ENCODE data around the gene REEP6. TPM values are rescaled to one million over a fixed set of nuclear protein-coding genes. Genes with fewer than 3 reads are reported as not detected.

REEP6 gene
- total and polyA plus RNA-seq, 11 donors, result 1.9 to 6.0 (median 3.6) TPM

- Histone ChIP-seq H3K27me3 (peaks cover 7 to 71% (median 32%) of the 10 kb centered on the region in 9 donors), H3K9me3 (no peaks in the 10 kb centered on the region), H3K4me1 (peaks cover 0 to 11% (median 0%) of the 10 kb centered on the region in 12 donors), H3K27ac (no peak overlapping the region), H3K36me3 (no peaks in the 10 kb centered on the region), H3K4me3 (no peak overlapping the region)
- WGBS, 4 donors, result 81 to 87% (median 84%) methylated on average over 18 of the region's 18 CpGs
- TF ChIP-seq CTCF (IDR thresholded peaks at IDR 0.05) (no peak), POLR2A (IDR thresholded peaks at IDR 0.05) (no peak)
- DNase-seq (peak in 1 of 5 donors; percentile 24), ATAC-seq (no peak)
- intact Hi-C loops (cut with DNase I), result loop anchor here in 2 of 10 donors (10.0 kb wide), 1 partner anchor 242 kb away; the partner anchor contains the start of gene EFNA2 (in 2 of the 2)
These were observed 36.1 kb downstream of the REEP6 start for GRCh38 chr19:1526979-1527649.

GRCh38 chr19:1527650-1528309, 36.8 kb downstream of the REEP6 start:
- 73 to 87% (median 82%) methylated on average over 16 to 27 of the region's 27 CpGs for WGBS, 4 donors
- Histone ChIP-seq H3K4me1 (peaks cover 0 to 10% (median 0%) of the 10 kb centered on the region in 12 donors), H3K36me3 (no peaks in the 10 kb centered on the region), H3K27me3 (peaks cover 7 to 68% (median 32%) of the 10 kb centered on the region in 9 donors), H3K4me3 (no peak overlapping the region), H3K9me3 (no peaks in the 10 kb centered on the region), H3K27ac (no peak overlapping the region)
- DNase-seq, result peak in 1 of 5 donors; percentile 54
- intact Hi-C loops (cut with DNase I), result loop anchor here in 2 of 10 donors (10.0 kb wide), 1 partner anchor 243 kb away; the partner anchor contains the start of gene EFNA2 (in 2 of the 2)
- no peak for ATAC-seq
- no peak for TF ChIP-seq CTCF (IDR thresholded peaks at IDR 0.05)
- no peak for TF ChIP-seq POLR2A (IDR thresholded peaks at IDR 0.05)

GRCh38 chr19:1528596-1529429, 37.8 kb downstream of the REEP6 start:
- Histone ChIP-seq H3K4me1 (peaks cover 0 to 6% (median 0%) of the 10 kb centered on the region in 12 donors), H3K27me3 (peaks cover 7 to 58% (median 28%) of the 10 kb centered on the region in 9 donors), H3K9me3 (no peaks in the 10 kb centered on the region), H3K27ac (no peak overlapping the region), H3K36me3 (no peaks in the 10 kb centered on the region), H3K4me3 (no peak overlapping the region)
- DNase-seq (peak in 1 of 5 donors; percentile 58), ATAC-seq (no peak)
- TF ChIP-seq POLR2A (IDR thresholded peaks at IDR 0.05) (no peak), CTCF (IDR thresholded peaks at IDR 0.05) (no peak)
- 78 to 81% (median 79%) methylated on average over 10 to 23 of the region's 23 CpGs for WGBS, 4 donors
- intact Hi-C loops (cut with DNase I), result loop anchor here in 2 of 10 donors (10.0 kb wide), 1 partner anchor 244 kb away; the partner anchor contains the start of gene EFNA2 (in 2 of the 2)
